Stimulated activated CD4-positive, alpha-beta T cell treated with anti-CD3 and anti-CD28 coated beads, Interleukin-12 subunit alpha, Interleukin-12 subunit beta, amount 100 ng/mL, for 24 hours (primary cell): Measurements from ENCODE around the gene PRODH.
"Not testable (repeated sequence)": the region's sequence is repeated elsewhere in the genome, so short reads cannot be mapped to it uniquely, and the experiment has no call there.

Source experiments
- DNase-seq, 2 experiments: peaks; one replicate each; pipeline ENCODE4 v3.0.0-alpha.2; 2020; ENCODE audit warnings: low read depth in 2 of 2

Gene PRODH

GRCh38 chr22:18953128-18953527 is 17.0 kb upstream of the PRODH start:
- DNase-seq: not testable (repeated sequence)

GRCh38 chr22:18952022-18952421 is 15.9 kb upstream of the PRODH start:
- DNase-seq: no peak

GRCh38 chr22:18950141-18950540 is 14.0 kb upstream of the PRODH start:
- no peak for DNase-seq

GRCh38 chr22:18947905-18948304 is 11.8 kb upstream of the PRODH start:
- DNase-seq: no peak

- DNase-seq: not testable (repeated sequence)
Measured at GRCh38 chr22:18947105-18947504, 11.0 kb upstream of the PRODH start.

- DNase-seq: not testable (repeated sequence)
Measured at GRCh38 chr22:18938691-18939090, 2.6 kb upstream of the PRODH start.

GRCh38 chr22:18934688-18935087 is 1.4 kb downstream of the PRODH start:
- not testable (repeated sequence) for DNase-seq

GRCh38 chr22:18933914-18934313 is 2.2 kb downstream of the PRODH start:
- no peak for DNase-seq

GRCh38 chr22:18931905-18932652 is 4.0 kb downstream of the PRODH start:
- DNase-seq: no peak

GRCh38 chr22:18929459-18929858 is 6.6 kb downstream of the PRODH start:
- no peak for DNase-seq

GRCh38 chr22:18927573-18927972 is 8.5 kb downstream of the PRODH start:
- no peak for DNase-seq

GRCh38 chr22:18927020-18927419 is 9.1 kb downstream of the PRODH start:
- no peak for DNase-seq

- DNase-seq: no peak
Measured at GRCh38 chr22:18925368-18926064, 10.6 kb downstream of the PRODH start.

- not testable (repeated sequence) for DNase-seq
Measured at GRCh38 chr22:18920257-18920902, 15.7 kb downstream of the PRODH start.

GRCh38 chr22:18917818-18918217 is 18.3 kb downstream of the PRODH start:
- not testable (repeated sequence) for DNase-seq

GRCh38 chr22:18915550-18915949 is 20.5 kb downstream of the PRODH start:
- not testable (repeated sequence) for DNase-seq

GRCh38 chr22:18914558-18914957 is 21.5 kb downstream of the PRODH start:
- not testable (repeated sequence) for DNase-seq

GRCh38 chr22:18912264-18912946 is 23.7 kb downstream of the PRODH start:
- DNase-seq: not testable (repeated sequence)

GRCh38 chr22:18911535-18911934 is 24.6 kb downstream of the PRODH start:
- DNase-seq: not testable (repeated sequence)

- DNase-seq: no peak
Measured at GRCh38 chr22:18909556-18909955, 26.5 kb downstream of the PRODH start.

GRCh38 chr22:18906896-18907295 is 29.2 kb downstream of the PRODH start:
- DNase-seq: no peak

- not testable (repeated sequence) for DNase-seq
Measured at GRCh38 chr22:18906410-18906745, 29.7 kb downstream of the PRODH start.
